K562 (cell line): ENCODE measurements around the gene KRTAP12-2. TPM values are rescaled to one million over a fixed set of nuclear protein-coding genes. Genes with fewer than 3 reads are reported as not detected.

Source experiments
- BACH1 ChIP-seq: fragments of 200-800 bp; sonication (Bioruptor generic); IDR thresholded peaks from 2 replicates; pipeline ENCODE4 v1.6.1; 2016; ENCODE audit warnings: missing genetic modification characterization, missing compliant biosample characterization
- CSDE1 ChIP-seq, 2 experiments: fragments of 450-650 bp; IDR thresholded peaks; 2 replicates each; pipeline ENCODE4 v1.6.1; 2016; ENCODE audit warnings: mild to moderate bottlenecking in 1 of 2
- DPF2 ChIP-seq: fragments of 450-650 bp; IDR thresholded peaks from 2 replicates; pipeline ENCODE4 v1.6.1; 2016
- EWSR1 ChIP-seq: fragments of 450-650 bp; IDR thresholded peaks from 2 replicates; pipeline ENCODE4 v1.6.1; 2018; ENCODE audit warnings: borderline replicate concordance, mild to moderate bottlenecking, low read depth, moderate library complexity; ENCODE audit not compliant: partially characterized antibody
- HCFC1 ChIP-seq: IDR thresholded peaks from 2 replicates; pipeline ENCODE4 v1.6.1; 2012; ENCODE audit warnings: low read depth, low read length, improper control_type of control experiment
- HMGN3 ChIP-seq: IDR thresholded peaks from 2 replicates; pipeline ENCODE4 v1.6.1; 2011; ENCODE audit warnings: borderline replicate concordance, low read depth, mild to moderate bottlenecking, mixed read lengths, low read length; ENCODE audit not compliant: insufficient read length; ENCODE audit errors: extremely low read depth
- MAFK ChIP-seq: IDR thresholded peaks from 2 replicates; pipeline ENCODE4 v1.6.1; 2011; ENCODE audit warnings: low read length, improper control_type of control experiment
- MCM3 ChIP-seq: fragments of 450-650 bp; IDR thresholded peaks from 2 replicates; pipeline ENCODE4 v1.6.1; 2016
- NELFE ChIP-seq: IDR thresholded peaks from 2 replicates; pipeline ENCODE4 v1.6.1; 2011; ENCODE audit warnings: mild to moderate bottlenecking; ENCODE audit not compliant: insufficient read depth, insufficient read length
- NFE2 ChIP-seq: IDR thresholded peaks from 2 replicates; pipeline ENCODE4 v1.6.1; 2014; ENCODE audit warnings: antibody characterized with exemption, low read depth
- REST ChIP-seq, 2 experiments: fragments of 450-650 bp; formaldehyde crosslinking in 1 of 2; IDR thresholded peaks; 2 replicates each; pipeline versions ENCODE4 v1.4.0 to v1.6.1; 2014 to 2020; ENCODE audit warnings: mild to moderate bottlenecking in 2 of 2, borderline replicate concordance in 1 of 2, low read depth in 1 of 2
- ZBTB43 ChIP-seq: sonication (generic); formaldehyde crosslinking; IDR thresholded peaks from 2 replicates; pipeline ENCODE4 v1.8.0; 2023; ENCODE audit warnings: mild to moderate bottlenecking, missing genetic modification reagents
- ZNF57 ChIP-seq: fragments of 450-650 bp; formaldehyde crosslinking; IDR thresholded peaks from 2 replicates; pipeline ENCODE4 v1.4.0; 2020; ENCODE audit warnings: mild to moderate bottlenecking, moderate library complexity
- polyA plus RNA-seq, 8 experiments: library from polyadenylated mRNA; depleted of rRNA in 4 of 8; stranded (reverse) in 5 of 8; unstranded in 3 of 8; fragments of >200 nt; fragmentation: Nextera tagmentation in 2 of 8; fragmentation: Illumina TruSeq in 1 of 8; extraction: Ambion mirVana in 2 of 8; extraction: Trizol in 1 of 8; gene quantifications; 2 replicates each; pipeline versions ENCODE4 v1.2.1 to v1.2.3, GENCODE V29; 2011 to 2014; ENCODE audit warnings: inconsistent platforms in 1 of 8, missing spikeins in 1 of 8
- total RNA-seq, 7 experiments: library from RNA; depleted of rRNA in 6 of 7; stranded (reverse); fragments of >200 nt in 6 of 7; fragmentation: Illumina TruSeq in 2 of 7; extraction: Trizol in 2 of 7; gene quantifications; 2 replicates each; pipeline versions ENCODE4 v1.2.1 to v1.2.3, GENCODE V29; 2011 to 2021; ENCODE audit warnings: low replicate concordance in 1 of 7
- TF ChIP-seq, protein P1 (sequence below): sonication (generic); formaldehyde crosslinking; IDR thresholded peaks from 2 replicates; pipeline ENCODE4 v1.8.0; 2023; ENCODE audit warnings: missing genetic modification reagents, mild to moderate bottlenecking, borderline replicate concordance

KRTAP12-2 gene
- total and polyA plus RNA-seq, 9 of the 15 experiments (the other 6 are each of a cell fraction or from before 2014, with no cell fraction given), result not detected

GRCh38 chr21:44682580-44683151, 15.9 kb upstream of the KRTAP12-2 start (continued):
- TF ChIP-seq MCM3 (no peak), ZBTB43 (CRISPR knock-in tag) (no peak), HMGN3 (no peak), CSDE1 (IDR thresholded peaks at IDR 0.05) (no peak), REST (IDR thresholded peaks at IDR 0.05; ENCODE audit: borderline replicate concordance) (no peak), REST (CRISPR knock-in tag; IDR thresholded peaks at IDR 0.05; ENCODE audit: low read depth) (no peak), EWSR1 (no peak), ZNF57 (CRISPR knock-in tag) (no peak), BACH1 (tag) (peak; percentile 89), DPF2 (peak; percentile 38; the same call in 1 of the 2 replicates), HCFC1 (no peak), NFE2 (peak; percentile 71), NELFE (no peak), MAFK (peak; percentile 60; the same call in 1 of the 2 replicates)
- TF ChIP-seq, protein P1, sequence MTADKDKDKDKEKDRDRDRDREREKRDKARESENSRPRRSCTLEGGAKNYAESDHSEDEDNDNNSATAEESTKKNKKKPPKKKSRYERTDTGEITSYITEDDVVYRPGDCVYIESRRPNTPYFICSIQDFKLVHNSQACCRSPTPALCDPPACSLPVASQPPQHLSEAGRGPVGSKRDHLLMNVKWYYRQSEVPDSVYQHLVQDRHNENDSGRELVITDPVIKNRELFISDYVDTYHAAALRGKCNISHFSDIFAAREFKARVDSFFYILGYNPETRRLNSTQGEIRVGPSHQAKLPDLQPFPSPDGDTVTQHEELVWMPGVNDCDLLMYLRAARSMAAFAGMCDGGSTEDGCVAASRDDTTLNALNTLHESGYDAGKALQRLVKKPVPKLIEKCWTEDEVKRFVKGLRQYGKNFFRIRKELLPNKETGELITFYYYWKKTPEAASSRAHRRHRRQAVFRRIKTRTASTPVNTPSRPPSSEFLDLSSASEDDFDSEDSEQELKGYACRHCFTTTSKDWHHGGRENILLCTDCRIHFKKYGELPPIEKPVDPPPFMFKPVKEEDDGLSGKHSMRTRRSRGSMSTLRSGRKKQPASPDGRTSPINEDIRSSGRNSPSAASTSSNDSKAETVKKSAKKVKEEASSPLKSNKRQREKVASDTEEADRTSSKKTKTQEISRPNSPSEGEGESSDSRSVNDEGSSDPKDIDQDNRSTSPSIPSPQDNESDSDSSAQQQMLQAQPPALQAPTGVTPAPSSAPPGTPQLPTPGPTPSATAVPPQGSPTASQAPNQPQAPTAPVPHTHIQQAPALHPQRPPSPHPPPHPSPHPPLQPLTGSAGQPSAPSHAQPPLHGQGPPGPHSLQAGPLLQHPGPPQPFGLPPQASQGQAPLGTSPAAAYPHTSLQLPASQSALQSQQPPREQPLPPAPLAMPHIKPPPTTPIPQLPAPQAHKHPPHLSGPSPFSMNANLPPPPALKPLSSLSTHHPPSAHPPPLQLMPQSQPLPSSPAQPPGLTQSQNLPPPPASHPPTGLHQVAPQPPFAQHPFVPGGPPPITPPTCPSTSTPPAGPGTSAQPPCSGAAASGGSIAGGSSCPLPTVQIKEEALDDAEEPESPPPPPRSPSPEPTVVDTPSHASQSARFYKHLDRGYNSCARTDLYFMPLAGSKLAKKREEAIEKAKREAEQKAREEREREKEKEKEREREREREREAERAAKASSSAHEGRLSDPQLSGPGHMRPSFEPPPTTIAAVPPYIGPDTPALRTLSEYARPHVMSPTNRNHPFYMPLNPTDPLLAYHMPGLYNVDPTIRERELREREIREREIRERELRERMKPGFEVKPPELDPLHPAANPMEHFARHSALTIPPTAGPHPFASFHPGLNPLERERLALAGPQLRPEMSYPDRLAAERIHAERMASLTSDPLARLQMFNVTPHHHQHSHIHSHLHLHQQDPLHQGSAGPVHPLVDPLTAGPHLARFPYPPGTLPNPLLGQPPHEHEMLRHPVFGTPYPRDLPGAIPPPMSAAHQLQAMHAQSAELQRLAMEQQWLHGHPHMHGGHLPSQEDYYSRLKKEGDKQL (CRISPR knock-in tag), result no peak
